Fibroblast of lung (primary cell): Measurements from ENCODE around the gene LIMCH1. TPM values are rescaled to one million over a fixed set of nuclear protein-coding genes. Genes with fewer than 3 reads are reported as not detected.
A peak's percentile ranks its signal among the peaks of the same experiment; 100 is the strongest.

Source experiments
- DNase-seq, 2 donors: peaks; one replicate each; pipeline versions ENCODE4 v3.0.0 to v3.0.0-alpha.2; 2010; ENCODE audit warnings: low read depth in 2 of 2
- H2AFZ ChIP-seq: 2 replicates; pipeline ENCODE4 v1.5.1; 2012; ENCODE audit warnings: low read length, control low read depth, inconsistent platforms
- H3K27ac ChIP-seq: 2 replicates; pipeline ENCODE4 v1.5.1; 2011; ENCODE audit warnings: low read length, control low read depth; ENCODE audit not compliant: insufficient read depth
- H3K27me3 ChIP-seq: 2 replicates; pipeline ENCODE4 v1.5.1; 2011; ENCODE audit warnings: mild to moderate bottlenecking, low read length; ENCODE audit not compliant: control insufficient read depth, insufficient read depth
- H3K36me3 ChIP-seq: 2 replicates; pipeline ENCODE4 v1.5.1; 2011; ENCODE audit warnings: low read length; ENCODE audit not compliant: control insufficient read depth, insufficient read depth
- H3K4me1 ChIP-seq: 2 replicates; pipeline ENCODE4 v1.5.1; 2011; ENCODE audit warnings: low read length; ENCODE audit not compliant: control insufficient read depth, insufficient read depth; ENCODE audit errors: extremely low read depth
- H3K4me2 ChIP-seq: 2 replicates; pipeline ENCODE4 v1.5.1; 2011; ENCODE audit warnings: low read length, control low read depth; ENCODE audit not compliant: insufficient read depth; ENCODE audit errors: extremely low read depth
- H3K4me3 ChIP-seq, 4 experiments: fragments of 200-600 bp in 1 of 4; sonication (generic) in 1 of 4; replicated peaks in 1 of 4; 2 replicates each; pipeline ENCODE4 v1.5.1; 2011 to 2016; ENCODE audit warnings: low read length in 4 of 4, low read depth in 3 of 4, mild to moderate bottlenecking in 3 of 4, control low read depth in 2 of 4, inconsistent platforms in 1 of 4, mixed read lengths in 1 of 4; ENCODE audit not compliant: insufficient read depth in 1 of 4; ENCODE audit errors: control extremely low read depth in 1 of 4
- H3K79me2 ChIP-seq: 2 replicates; pipeline ENCODE4 v1.5.1; 2012; ENCODE audit warnings: mild to moderate bottlenecking, low read length, inconsistent platforms; ENCODE audit not compliant: control insufficient read depth, insufficient read depth
- H3K9ac ChIP-seq: 2 replicates; pipeline ENCODE4 v1.5.1; 2011; ENCODE audit warnings: mild to moderate bottlenecking, low read length, control low read depth; ENCODE audit not compliant: insufficient read depth
- H3K9me3 ChIP-seq: 2 replicates; pipeline ENCODE4 v1.5.1; 2012; ENCODE audit warnings: low read depth, low read length; ENCODE audit not compliant: control insufficient read depth, insufficient read depth
- H4K20me1 ChIP-seq: 2 replicates; pipeline ENCODE4 v1.5.1; 2011; ENCODE audit warnings: low read length; ENCODE audit not compliant: control insufficient read depth, insufficient read depth; ENCODE audit errors: extremely low read depth
- EZH2 ChIP-seq: IDR thresholded peaks from 2 replicates; pipeline ENCODE4 v1.5.1; 2012; ENCODE audit warnings: low read length, control low read depth, mild to moderate bottlenecking; ENCODE audit errors: missing control alignments
- polyA plus RNA-seq, 2 donors: library from polyadenylated mRNA; depleted of rRNA in 1 of 2; stranded (reverse) in 1 of 2; unstranded in 1 of 2; fragments of >200 nt; gene quantifications; 2 replicates each; pipeline ENCODE4 v1.2.1, GENCODE V29; 2011 to 2012; ENCODE audit warnings: missing spikeins in 1 of 2
- total RNA-seq: library from RNA; depleted of rRNA; stranded (reverse); fragments of >200 nt; gene quantifications from 2 replicates; pipeline ENCODE4 v1.2.1, GENCODE V29; 2014
- TF ChIP-seq, protein P1 (sequence below), 2 donors: IDR thresholded peaks in 1 of 2; conservative IDR thresholded peaks in 1 of 2; 1 replicate in 1 of 2; 2 replicates in 1 of 2; pipeline ENCODE4 v1.5.1; 2011 to 2012; ENCODE audit warnings: low read length in 2 of 2, control low read depth in 1 of 2, inconsistent platforms in 1 of 2, low read depth in 1 of 2, mild to moderate bottlenecking in 1 of 2

LIMCH1 gene
- total and polyA plus RNA-seq, 2 donors (not counting 1 experiment from before 2014, with no cell fraction given) = 2.8 to 4.6 TPM

DNA sequence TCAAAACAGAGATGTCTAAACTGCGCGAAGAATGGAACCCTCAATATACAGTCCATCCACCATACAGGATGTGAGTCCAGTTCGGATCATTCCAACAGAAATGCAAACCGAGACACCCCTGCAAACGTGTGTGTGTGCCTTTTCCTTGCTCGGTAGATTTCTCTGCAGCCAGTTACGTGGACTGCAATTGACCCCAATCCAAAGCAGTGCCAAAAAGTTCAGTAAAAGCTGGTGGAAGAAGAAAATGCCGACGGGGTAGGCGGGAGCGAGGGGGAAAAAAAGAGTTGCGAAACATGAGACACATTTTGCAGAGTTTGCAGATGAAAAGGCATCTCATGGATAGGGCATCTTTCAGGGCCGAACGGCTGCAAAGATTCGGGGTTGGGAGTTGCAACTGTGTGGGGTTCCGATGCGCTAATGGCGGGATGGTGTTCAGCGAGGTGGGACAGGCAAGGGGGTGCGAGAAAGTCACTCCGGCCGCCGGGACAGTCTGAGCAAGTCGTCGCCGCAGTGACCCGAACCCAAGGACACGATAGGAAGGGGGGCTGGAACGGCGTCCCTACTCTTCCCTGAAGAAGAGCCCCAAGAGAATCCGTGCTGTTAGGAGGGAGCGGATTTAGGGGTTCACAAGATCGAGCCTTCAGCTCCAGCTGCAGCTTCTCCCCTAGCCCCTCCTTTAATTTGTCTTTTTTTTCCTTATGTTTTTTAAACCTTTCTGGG lies 206.8 kb downstream of the LIMCH1 start:
- no peaks in the 10 kb centered on the region for H3K9me3 ChIP-seq
- H4K20me1 ChIP-seq = no peaks in the 10 kb centered on the region
- no peaks in the 10 kb centered on the region for H3K79me2 ChIP-seq
- H3K4me3 ChIP-seq = no peak overlapping the region
- H3K27ac ChIP-seq = no peak overlapping the region
- H3K36me3 ChIP-seq = no peaks in the 10 kb centered on the region
- H3K9ac ChIP-seq = no peak overlapping the region
- H2AFZ ChIP-seq = no peak overlapping the region
- DNase-seq = no peak
- H3K4me1 ChIP-seq = no peaks in the 10 kb centered on the region
- peak overlapping the region; percentile 25 for H3K4me2 ChIP-seq
- peaks cover 54% of the 10 kb centered on the region for H3K27me3 ChIP-seq
- peak; percentile 69 for TF ChIP-seq EZH2
- TF ChIP-seq, protein P1, sequence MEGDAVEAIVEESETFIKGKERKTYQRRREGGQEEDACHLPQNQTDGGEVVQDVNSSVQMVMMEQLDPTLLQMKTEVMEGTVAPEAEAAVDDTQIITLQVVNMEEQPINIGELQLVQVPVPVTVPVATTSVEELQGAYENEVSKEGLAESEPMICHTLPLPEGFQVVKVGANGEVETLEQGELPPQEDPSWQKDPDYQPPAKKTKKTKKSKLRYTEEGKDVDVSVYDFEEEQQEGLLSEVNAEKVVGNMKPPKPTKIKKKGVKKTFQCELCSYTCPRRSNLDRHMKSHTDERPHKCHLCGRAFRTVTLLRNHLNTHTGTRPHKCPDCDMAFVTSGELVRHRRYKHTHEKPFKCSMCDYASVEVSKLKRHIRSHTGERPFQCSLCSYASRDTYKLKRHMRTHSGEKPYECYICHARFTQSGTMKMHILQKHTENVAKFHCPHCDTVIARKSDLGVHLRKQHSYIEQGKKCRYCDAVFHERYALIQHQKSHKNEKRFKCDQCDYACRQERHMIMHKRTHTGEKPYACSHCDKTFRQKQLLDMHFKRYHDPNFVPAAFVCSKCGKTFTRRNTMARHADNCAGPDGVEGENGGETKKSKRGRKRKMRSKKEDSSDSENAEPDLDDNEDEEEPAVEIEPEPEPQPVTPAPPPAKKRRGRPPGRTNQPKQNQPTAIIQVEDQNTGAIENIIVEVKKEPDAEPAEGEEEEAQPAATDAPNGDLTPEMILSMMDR (conservative IDR thresholded peaks at IDR 0.05 in 1 of 2, IDR thresholded peaks at IDR 0.05 in 1 of 2; ENCODE audit: low read depth in 1 of 2, low read length in 2 of 2) = no peak

DNA sequence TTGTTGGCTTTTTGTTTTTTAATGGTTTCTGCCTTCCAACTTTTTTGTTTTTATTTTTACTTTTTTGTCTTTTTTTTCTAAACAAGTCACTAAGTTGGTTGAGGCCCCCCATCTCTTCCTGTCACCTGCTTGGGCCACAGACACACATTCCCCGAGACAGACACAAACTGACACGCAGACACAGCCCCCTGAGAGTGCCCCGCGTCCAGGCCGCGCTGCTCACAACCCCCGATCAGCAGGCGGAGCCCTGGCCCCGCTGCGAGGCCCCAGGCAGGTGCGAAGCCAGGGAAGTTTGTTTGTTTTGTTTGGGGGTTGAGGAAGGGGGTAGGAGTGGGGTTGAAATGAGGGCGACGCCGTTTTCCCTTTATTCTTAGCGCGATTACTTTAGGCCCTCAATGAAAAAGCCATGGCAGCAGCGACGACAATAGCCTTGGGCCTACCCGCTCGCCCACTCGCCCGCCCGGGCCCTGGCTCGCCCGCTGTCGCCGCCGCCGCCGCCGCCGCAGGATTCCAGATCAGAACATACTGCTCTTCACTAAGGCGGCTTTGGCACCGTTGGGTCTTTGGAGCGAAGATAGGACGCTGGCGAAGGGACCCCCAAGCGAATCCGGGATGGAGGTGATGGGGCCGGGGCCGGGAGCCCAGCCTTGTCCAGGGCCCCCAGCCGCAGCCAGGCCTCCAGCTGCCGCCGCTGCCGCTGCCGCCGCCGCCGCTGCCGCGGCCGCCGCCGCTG lies 207.5 kb downstream of the LIMCH1 start:
- H3K4me1 ChIP-seq = no peaks in the 10 kb centered on the region
- H2AFZ ChIP-seq = no peak overlapping the region
- no peak overlapping the region for H3K9ac ChIP-seq
- H3K27me3 ChIP-seq = peaks cover 62% of the 10 kb centered on the region
- H3K27ac ChIP-seq = no peak overlapping the region
- no peak for DNase-seq
- H3K4me2 ChIP-seq = no peak overlapping the region
- no peaks in the 10 kb centered on the region for H3K36me3 ChIP-seq
- TF ChIP-seq, protein P1 (conservative IDR thresholded peaks at IDR 0.05 in 1 of 2, IDR thresholded peaks at IDR 0.05 in 1 of 2; ENCODE audit: low read depth in 1 of 2, low read length in 2 of 2) = no peak
- peak; percentile 53 for TF ChIP-seq EZH2
- H3K9me3 ChIP-seq = no peaks in the 10 kb centered on the region
- H4K20me1 ChIP-seq = no peaks in the 10 kb centered on the region
- H3K4me3 ChIP-seq = no peak overlapping the region
- H3K79me2 ChIP-seq = no peaks in the 10 kb centered on the region

DNA sequence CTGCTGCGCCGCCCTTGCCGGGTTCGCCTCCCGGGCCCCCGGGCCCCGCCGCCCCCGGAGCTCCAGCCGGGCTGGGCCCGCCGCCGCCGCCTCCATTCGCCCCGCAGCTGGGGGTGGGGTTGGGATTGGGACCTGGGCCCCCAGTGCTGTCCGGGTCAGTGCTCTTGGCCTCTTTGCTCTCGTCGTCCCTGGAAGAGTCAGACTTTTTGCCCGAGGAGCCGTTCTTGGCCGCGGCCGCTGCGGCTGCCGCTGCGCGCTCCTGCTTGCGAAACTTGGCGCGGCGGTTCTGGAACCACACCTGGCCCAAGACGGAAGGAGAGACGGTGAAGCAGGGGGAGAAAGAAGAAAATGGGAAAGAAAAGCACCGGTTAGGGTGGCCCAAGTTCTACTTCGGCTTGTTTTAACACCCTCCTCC lies 208.1 kb downstream of the LIMCH1 start:
- Histone ChIP-seq H4K20me1 (no peaks in the 10 kb centered on the region), H3K4me2 (no peak overlapping the region), H3K79me2 (no peaks in the 10 kb centered on the region), H3K4me3 (no peak overlapping the region), H3K9me3 (no peaks in the 10 kb centered on the region), H2AFZ (no peak overlapping the region), H3K27ac (no peak overlapping the region), H3K9ac (no peak overlapping the region), H3K27me3 (peaks cover 67% of the 10 kb centered on the region), H3K36me3 (no peaks in the 10 kb centered on the region), H3K4me1 (no peaks in the 10 kb centered on the region)
- no peak for DNase-seq
- peak; percentile 80 for TF ChIP-seq EZH2
- TF ChIP-seq, protein P1 (conservative IDR thresholded peaks at IDR 0.05 in 1 of 2, IDR thresholded peaks at IDR 0.05 in 1 of 2; ENCODE audit: low read depth in 1 of 2, low read length in 2 of 2) = no peak
